H1 (cell line): Measurements from ENCODE around the gene PHEX. TPM values are rescaled to one million over a fixed set of nuclear protein-coding genes. Genes with fewer than 3 reads are reported as not detected.

Experiments used
- CEBPB ChIP-seq: IDR thresholded peaks from 2 replicates; pipeline ENCODE4 v1.6.1; 2012; ENCODE audit warnings: low read depth, low read length
- CTCF ChIP-seq, 3 experiments: IDR thresholded peaks; 1 replicate in 2 of 3; 2 replicates in 1 of 3; pipeline versions ENCODE4 v1.5.1 to v1.6.1; 2011; ENCODE audit warnings: low read length in 3 of 3, mild to moderate bottlenecking in 3 of 3, inconsistent platforms in 2 of 3, low read depth in 1 of 3, moderate library complexity in 1 of 3; ENCODE audit not compliant: insufficient read depth in 1 of 3; ENCODE audit errors: control extremely low read depth in 1 of 3
- JUND ChIP-seq: IDR thresholded peaks from 2 replicates; pipeline ENCODE4 v1.6.1; 2011; ENCODE audit warnings: mild to moderate bottlenecking, improper control_type of control experiment, low read length
- POLR2AphosphoS5 ChIP-seq: IDR thresholded peaks from 2 replicates; pipeline ENCODE4 v1.6.1; 2011; ENCODE audit warnings: low read depth, low read length
- SP4 ChIP-seq: IDR thresholded peaks from 2 replicates; pipeline ENCODE4 v1.6.1; 2012; ENCODE audit warnings: low read length, inconsistent platforms
- TEAD4 ChIP-seq: IDR thresholded peaks from 2 replicates; pipeline ENCODE4 v1.6.1; 2012; ENCODE audit warnings: low read depth, low read length, inconsistent platforms, mixed read lengths
- polyA plus RNA-seq, 7 experiments: library from polyadenylated mRNA; depleted of rRNA in 3 of 7; stranded (reverse) in 5 of 7; unstranded in 2 of 7; fragments of >200 nt in 5 of 7; fragments of 200-250 nt in 2 of 7; gene quantifications; 1 replicate in 5 of 7; 2 replicates in 1 of 7; 4 replicates in 1 of 7; pipeline versions ENCODE4 v1.2.1 to v1.2.3, GENCODE V29; 2011 to 2013; ENCODE audit warnings: missing spikeins in 2 of 7, mixed read lengths in 2 of 7
- total RNA-seq: library from RNA; stranded (reverse); fragmentation: NEBNext Ultra II Directional; extraction: Animal tissue kit (Norgen Biotek cat#: 25700); gene quantifications from 2 replicates; pipeline ENCODE4 v1.2.1, GENCODE V29; 2021

Gene PHEX
- total and polyA plus RNA-seq, 2 of the 8 experiments (the other 6 are each of a cell fraction or from before 2014, with no cell fraction given) = 0.03 to 0.11 TPM

DNA sequence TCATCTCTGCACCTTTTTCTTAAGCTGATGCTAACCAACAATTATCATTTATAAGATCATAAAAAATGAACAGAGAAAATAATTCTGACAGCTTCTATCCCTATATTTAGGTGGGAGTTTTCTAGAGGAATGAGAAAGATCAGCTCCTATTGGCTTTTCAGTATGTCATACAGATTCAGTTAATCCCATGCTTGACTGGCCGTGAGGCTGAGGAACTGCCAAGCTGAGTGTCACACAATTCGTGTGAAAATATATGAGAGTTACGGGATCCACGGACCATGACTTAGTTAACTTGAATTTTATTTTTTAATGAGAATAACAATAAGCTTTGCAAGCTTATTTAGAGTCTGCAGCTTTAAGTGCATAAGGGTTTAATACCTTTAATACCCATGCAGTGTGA, 37.5 kb downstream of the PHEX start (continued):
- TF ChIP-seq CTCF (IDR thresholded peaks at IDR 0.05; ENCODE audit: control extremely low read depth in 1 of 3, insufficient read depth in 1 of 3, low read depth in 1 of 3, low read length in 3 of 3) (no peak), SP4 (no peak), JUND (no peak), TEAD4 (no peak), POLR2AphosphoS5 (no peak), CEBPB (no peak)
- TF ChIP-seq, all 59 proteins: peak for 0
